Kidney epithelial cell (primary cell): Measurements from ENCODE around the gene GASK1A. TPM values are rescaled to one million over a fixed set of nuclear protein-coding genes. Genes with fewer than 3 reads are reported as not detected.

Experiments used
- DNase-seq: peaks from one replicate; pipeline ENCODE4 v3.0.0-alpha.2; 2010; ENCODE audit warnings: low read depth
- H3K27me3 ChIP-seq: 2 replicates; pipeline ENCODE4 v1.6.0; 2011; ENCODE audit warnings: low read length; ENCODE audit not compliant: control insufficient read depth, insufficient read depth
- H3K36me3 ChIP-seq: 2 replicates; pipeline ENCODE4 v1.5.1; 2011; ENCODE audit warnings: low read length; ENCODE audit not compliant: control insufficient read depth, insufficient read depth
- H3K4me3 ChIP-seq: 2 replicates; pipeline ENCODE4 v1.5.1; 2011; ENCODE audit warnings: low read depth, mild to moderate bottlenecking, control low read depth, low read length
- total RNA-seq: library from RNA; depleted of rRNA; stranded (reverse); fragments of >200 nt; gene quantifications from 2 replicates; pipeline ENCODE4 v1.2.3, GENCODE V29; 2015
- TF ChIP-seq, protein P1 (sequence below): IDR thresholded peaks from 2 replicates; pipeline ENCODE4 v1.5.1; 2011; ENCODE audit warnings: mild to moderate bottlenecking, moderate library complexity, low read length, control low read depth, inconsistent platforms; ENCODE audit not compliant: insufficient read depth, poor library complexity, severe bottlenecking

GASK1A gene
- total RNA-seq, 1 donor from 2014 or later: 1.0 TPM

- H3K36me3 ChIP-seq: no peaks in the 10 kb centered on the region
- no peak overlapping the region for H3K4me3 ChIP-seq
- DNase-seq: no peak
- H3K27me3 ChIP-seq: no peaks in the 10 kb centered on the region
- TF ChIP-seq, protein P1, sequence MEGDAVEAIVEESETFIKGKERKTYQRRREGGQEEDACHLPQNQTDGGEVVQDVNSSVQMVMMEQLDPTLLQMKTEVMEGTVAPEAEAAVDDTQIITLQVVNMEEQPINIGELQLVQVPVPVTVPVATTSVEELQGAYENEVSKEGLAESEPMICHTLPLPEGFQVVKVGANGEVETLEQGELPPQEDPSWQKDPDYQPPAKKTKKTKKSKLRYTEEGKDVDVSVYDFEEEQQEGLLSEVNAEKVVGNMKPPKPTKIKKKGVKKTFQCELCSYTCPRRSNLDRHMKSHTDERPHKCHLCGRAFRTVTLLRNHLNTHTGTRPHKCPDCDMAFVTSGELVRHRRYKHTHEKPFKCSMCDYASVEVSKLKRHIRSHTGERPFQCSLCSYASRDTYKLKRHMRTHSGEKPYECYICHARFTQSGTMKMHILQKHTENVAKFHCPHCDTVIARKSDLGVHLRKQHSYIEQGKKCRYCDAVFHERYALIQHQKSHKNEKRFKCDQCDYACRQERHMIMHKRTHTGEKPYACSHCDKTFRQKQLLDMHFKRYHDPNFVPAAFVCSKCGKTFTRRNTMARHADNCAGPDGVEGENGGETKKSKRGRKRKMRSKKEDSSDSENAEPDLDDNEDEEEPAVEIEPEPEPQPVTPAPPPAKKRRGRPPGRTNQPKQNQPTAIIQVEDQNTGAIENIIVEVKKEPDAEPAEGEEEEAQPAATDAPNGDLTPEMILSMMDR: no peak
Observed at GRCh38 chr3:43081796-43082195, 102.7 kb downstream of the GASK1A start.

- no peak for DNase-seq
- no peaks in the 10 kb centered on the region for H3K27me3 ChIP-seq
- no peak overlapping the region for H3K4me3 ChIP-seq
- TF ChIP-seq, protein P1: no peak
- H3K36me3 ChIP-seq: no peaks in the 10 kb centered on the region
Observed at GRCh38 chr3:43082457-43082856, 103.3 kb downstream of the GASK1A start.

DNA sequence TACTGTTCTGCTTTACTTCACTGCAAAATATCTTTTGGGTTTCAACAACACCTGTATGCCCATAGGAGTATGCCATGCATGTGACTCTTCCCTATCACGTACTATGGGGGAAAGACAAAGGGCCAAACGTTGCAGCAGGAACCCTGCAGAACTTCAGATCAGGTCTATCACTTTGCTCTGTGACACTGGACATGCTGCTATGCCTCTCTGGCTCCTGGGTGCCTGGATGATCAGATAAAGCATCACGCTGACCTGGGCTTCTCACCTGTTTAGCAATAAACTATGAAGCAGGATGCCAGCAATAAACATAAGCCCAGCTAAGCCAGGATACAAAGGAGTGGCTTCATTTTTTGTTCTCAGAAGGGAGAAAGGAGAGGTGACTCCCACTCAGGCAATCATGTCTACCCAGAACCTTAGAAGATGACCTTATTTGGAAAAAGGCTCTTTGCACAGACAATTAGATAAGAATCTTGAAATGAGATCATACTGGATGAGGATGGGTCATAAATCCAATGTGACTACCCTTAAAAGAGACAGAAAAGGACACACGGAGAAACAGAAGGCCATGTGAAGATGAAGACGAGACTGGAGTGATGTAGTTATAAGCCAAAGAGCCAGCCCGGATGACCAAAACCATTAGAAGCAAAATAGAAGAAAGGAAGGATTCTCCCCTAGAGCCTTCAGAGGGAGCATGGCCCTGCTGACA lies 107.5 kb downstream of the GASK1A start:
- no peak for DNase-seq
- H3K27me3 ChIP-seq: no peaks in the 10 kb centered on the region
- H3K36me3 ChIP-seq: no peaks in the 10 kb centered on the region
- H3K4me3 ChIP-seq: no peak overlapping the region
- TF ChIP-seq, protein P1: no peak

DNA sequence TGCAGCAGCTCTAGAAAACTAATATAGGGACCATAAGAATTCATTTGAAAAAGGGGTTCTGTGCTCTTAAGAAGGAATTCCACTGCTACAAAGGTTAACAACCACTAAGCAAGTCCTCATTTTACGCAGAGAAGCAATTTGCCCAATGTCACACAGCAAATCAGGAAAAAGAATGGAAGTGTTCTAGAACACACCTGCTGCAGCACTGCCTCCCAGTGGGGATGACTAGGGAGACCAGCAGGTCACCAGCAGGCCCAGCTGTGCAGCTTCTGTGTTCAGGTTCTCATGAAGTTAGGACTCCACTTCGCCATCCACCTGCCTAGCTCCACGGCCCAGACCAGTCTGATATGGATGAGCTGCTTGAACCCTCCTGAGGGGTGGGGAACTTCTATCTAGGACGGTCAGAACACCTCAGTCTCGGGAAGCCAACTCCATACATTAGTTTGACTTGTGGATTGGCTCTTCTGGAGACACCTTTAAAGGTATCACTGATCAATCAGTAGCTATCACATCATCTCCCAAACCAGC lies 108.2 kb downstream of the GASK1A start:
- TF ChIP-seq, protein P1: no peak
- no peak for DNase-seq
- Histone ChIP-seq H3K36me3 (no peaks in the 10 kb centered on the region), H3K27me3 (no peaks in the 10 kb centered on the region), H3K4me3 (no peak overlapping the region)

DNA sequence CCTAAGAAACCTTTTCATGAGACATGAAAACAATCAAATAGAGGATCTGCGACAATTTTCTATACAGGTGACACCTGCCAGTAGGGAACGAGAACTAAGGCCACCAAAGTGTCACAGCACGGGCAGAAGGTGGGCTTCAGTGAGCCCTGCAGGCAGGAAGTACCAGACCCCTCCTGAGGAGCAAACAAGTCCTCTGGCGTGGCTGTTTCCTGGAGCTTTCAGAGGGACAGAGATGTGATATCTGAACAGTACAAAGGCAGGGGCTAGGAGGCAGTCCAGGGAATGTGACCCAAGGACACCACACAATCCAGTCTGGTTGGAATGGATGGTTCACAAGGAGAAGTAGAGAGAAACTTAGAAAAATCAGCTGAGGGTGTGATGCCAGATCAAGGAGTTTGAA lies 110.0 kb downstream of the GASK1A start:
- Histone ChIP-seq H3K36me3 (no peaks in the 10 kb centered on the region), H3K4me3 (no peak overlapping the region), H3K27me3 (no peaks in the 10 kb centered on the region)
- TF ChIP-seq, protein P1: no peak
- no peak for DNase-seq

- TF ChIP-seq, protein P1: no peak
- no peak for DNase-seq
- Histone ChIP-seq H3K4me3 (no peak overlapping the region), H3K27me3 (no peaks in the 10 kb centered on the region), H3K36me3 (no peaks in the 10 kb centered on the region)
Observed at GRCh38 chr3:43090238-43090637, 111.1 kb downstream of the GASK1A start.
